GM18951 (cell line): Measurements from ENCODE around the gene PRR11.
"Not testable (repeated sequence)": the region's sequence is repeated elsewhere in the genome, so short reads cannot be mapped to it uniquely, and the experiment has no call there.

Experiments
- POLR2A ChIP-seq: IDR thresholded peaks from 4 replicates; pipeline ENCODE4 v1.6.1; 2011; ENCODE audit warnings: mild to moderate bottlenecking; ENCODE audit not compliant: insufficient read length, insufficient read depth; ENCODE audit errors: extremely low read depth
- in situ Hi-C: fragments of 300-500 bp; cut with MboI; formaldehyde crosslinking; loops from one replicate; pipeline ENCODE4 v1.12.0; 2022; ENCODE audit warnings: low sequenced_read_pairs, mixed read lengths, inconsistent platforms; ENCODE audit not compliant: unreplicated experiment

Gene PRR11

GRCh38 chr17:59161477-59161876 is 5.9 kb downstream of the PRR11 start:
- in situ Hi-C loops = no loop called here
- TF ChIP-seq POLR2A = no peak

GRCh38 chr17:59165933-59166342 is 10.4 kb downstream of the PRR11 start:
- no peak for TF ChIP-seq POLR2A
- in situ Hi-C loops = no loop called here

GRCh38 chr17:59167571-59168001 is 12.0 kb downstream of the PRR11 start:
- in situ Hi-C loops = no loop called here
- no peak for TF ChIP-seq POLR2A

GRCh38 chr17:59172436-59173004 is 17.0 kb downstream of the PRR11 start:
- in situ Hi-C loops = no loop called here
- TF ChIP-seq POLR2A = no peak

GRCh38 chr17:59174671-59175070 is 19.1 kb downstream of the PRR11 start:
- in situ Hi-C loops = no loop called here
- TF ChIP-seq POLR2A = no peak

- TF ChIP-seq POLR2A = no peak
- in situ Hi-C loops = no loop called here
Measured at GRCh38 chr17:59175076-59175475, 19.5 kb downstream of the PRR11 start.

- in situ Hi-C loops = no loop called here
Measured at GRCh38 chr17:59178266-59178985, 22.9 kb downstream of the PRR11 start.

GRCh38 chr17:59179601-59180000 is 24.1 kb downstream of the PRR11 start:
- in situ Hi-C loops = not testable (repeated sequence)

More at GRCh38 chr17:59178266-59178985, 22.9 kb downstream of the PRR11 start:
- no peak for TF ChIP-seq POLR2A

- in situ Hi-C loops = no loop called here
- TF ChIP-seq POLR2A = no peak
Measured at GRCh38 chr17:59180626-59181025, 25.1 kb downstream of the PRR11 start.

- in situ Hi-C loops = no loop called here
- TF ChIP-seq POLR2A = no peak
Measured at GRCh38 chr17:59181481-59181880, 25.9 kb downstream of the PRR11 start.

- TF ChIP-seq POLR2A = no peak
- in situ Hi-C loops = no loop called here
Measured at GRCh38 chr17:59185997-59186396, 30.5 kb downstream of the PRR11 start.

- in situ Hi-C loops = no loop called here
- TF ChIP-seq POLR2A = no peak
Measured at GRCh38 chr17:59186850-59187249, 31.3 kb downstream of the PRR11 start.

GRCh38 chr17:59190806-59191205 is 35.3 kb downstream of the PRR11 start:
- TF ChIP-seq POLR2A = no peak
- in situ Hi-C loops = no loop called here

GRCh38 chr17:59193336-59193862 is 37.9 kb downstream of the PRR11 start:
- in situ Hi-C loops = no loop called here

More at GRCh38 chr17:59193336-59193862, 37.9 kb downstream of the PRR11 start:
- no peak for TF ChIP-seq POLR2A
